GM18951 (cell line): ENCODE data around the gene ARID5B.

Experiments used
- POLR2A ChIP-seq: IDR thresholded peaks from 4 replicates; pipeline ENCODE4 v1.6.1; 2011; ENCODE audit warnings: mild to moderate bottlenecking; ENCODE audit not compliant: insufficient read length, insufficient read depth; ENCODE audit errors: extremely low read depth
- in situ Hi-C: fragments of 300-500 bp; cut with MboI; formaldehyde crosslinking; loops from one replicate; pipeline ENCODE4 v1.12.0; 2022; ENCODE audit warnings: low sequenced_read_pairs, mixed read lengths, inconsistent platforms; ENCODE audit not compliant: unreplicated experiment

ARID5B gene

GRCh38 chr10:61944410-61945147 is 43.1 kb downstream of the ARID5B start:
- in situ Hi-C loops = no loop called here

GRCh38 chr10:61949687-61950086 is 48.2 kb downstream of the ARID5B start:
- in situ Hi-C loops = no loop called here
- TF ChIP-seq POLR2A = no peak

More at GRCh38 chr10:61944410-61945147, 43.1 kb downstream of the ARID5B start:
- no peak for TF ChIP-seq POLR2A

GRCh38 chr10:61950449-61951143 is 49.1 kb downstream of the ARID5B start:
- no peak for TF ChIP-seq POLR2A
- in situ Hi-C loops = no loop called here

- TF ChIP-seq POLR2A = no peak
- in situ Hi-C loops = no loop called here
Measured at GRCh38 chr10:61951144-61951483, 49.6 kb downstream of the ARID5B start.

- no peak for TF ChIP-seq POLR2A
- in situ Hi-C loops = no loop called here
Measured at GRCh38 chr10:61952028-61952674, 50.7 kb downstream of the ARID5B start.

DNA sequence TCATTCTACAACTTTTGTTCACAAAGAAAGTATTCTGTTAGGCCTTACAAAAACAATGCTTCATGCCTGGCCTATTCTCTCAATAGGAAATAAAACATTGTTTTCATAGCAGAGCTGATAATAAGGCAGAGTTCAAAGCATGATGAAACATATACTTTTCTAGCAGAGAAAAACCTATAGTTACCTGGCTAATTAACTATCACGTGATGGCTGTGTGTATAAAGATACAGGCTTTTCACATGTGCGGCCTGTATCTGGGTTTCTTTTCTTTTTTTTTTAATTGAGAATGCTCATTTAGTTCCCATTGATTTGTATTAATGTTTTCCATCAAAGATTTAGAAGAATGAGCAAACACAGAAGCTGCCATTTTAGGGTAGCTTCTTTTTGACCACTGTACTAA is 51.7 kb downstream of the ARID5B start:
- in situ Hi-C loops = no loop called here
- TF ChIP-seq POLR2A = no peak

DNA sequence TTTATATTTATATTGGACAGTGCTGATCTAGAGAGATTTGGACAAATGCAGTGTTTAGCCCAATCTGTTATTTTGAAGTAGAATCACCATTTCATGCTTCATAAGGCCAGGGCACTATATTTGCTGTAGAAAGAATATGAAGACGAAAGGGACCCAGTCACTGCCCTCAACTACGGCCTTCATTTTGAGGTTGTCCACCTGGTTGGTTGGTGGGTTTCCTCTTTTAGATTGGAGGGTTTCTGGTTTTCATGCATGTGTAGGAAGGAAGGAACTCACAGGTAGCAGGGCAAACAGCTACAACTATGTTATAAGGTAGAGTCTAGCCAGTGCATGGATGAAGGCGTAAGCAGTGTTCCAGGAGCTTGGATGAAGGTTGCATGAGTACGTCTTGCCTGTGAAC is 56.3 kb downstream of the ARID5B start:
- TF ChIP-seq POLR2A = no peak
- in situ Hi-C loops = no loop called here

DNA sequence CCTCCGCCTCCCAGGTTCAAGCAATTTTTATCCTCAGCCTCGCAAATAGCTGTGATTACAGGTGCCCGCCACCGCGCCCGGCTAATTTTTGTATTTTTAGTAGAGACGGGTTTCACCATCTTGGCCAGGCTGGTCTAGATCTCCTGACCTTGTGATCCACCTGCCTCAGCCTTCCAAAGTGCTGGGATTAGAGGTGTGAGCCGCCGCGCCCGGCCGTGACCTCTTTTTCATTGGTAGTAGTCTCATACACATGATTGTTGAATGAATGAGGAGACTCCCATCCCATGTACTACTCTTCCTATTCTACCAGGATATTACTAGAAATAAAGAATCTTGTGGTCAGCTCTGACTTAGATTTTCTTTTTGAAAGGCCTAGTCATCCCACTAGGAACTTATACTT is 56.8 kb downstream of the ARID5B start:
- in situ Hi-C loops = no loop called here
- TF ChIP-seq POLR2A = no peak

DNA sequence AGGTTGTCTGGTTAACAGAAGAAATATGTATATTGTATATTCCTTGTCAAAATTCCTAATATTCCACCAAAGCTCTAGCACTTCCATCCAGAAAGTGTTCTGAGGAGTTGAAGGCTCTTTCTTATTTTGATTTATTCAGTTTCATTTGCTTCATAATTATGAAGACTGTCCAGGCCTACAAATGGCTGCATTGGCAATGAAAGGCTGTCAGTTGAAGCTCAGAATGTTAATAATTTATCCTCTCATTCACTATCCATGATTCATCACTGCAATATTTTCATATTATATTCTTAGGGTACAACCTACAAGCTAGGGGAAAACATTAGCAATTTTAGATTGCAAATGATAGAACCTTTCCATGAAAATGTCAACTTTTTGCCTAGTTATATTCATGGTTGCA is 57.3 kb downstream of the ARID5B start:
- no peak for TF ChIP-seq POLR2A
- in situ Hi-C loops = no loop called here

DNA sequence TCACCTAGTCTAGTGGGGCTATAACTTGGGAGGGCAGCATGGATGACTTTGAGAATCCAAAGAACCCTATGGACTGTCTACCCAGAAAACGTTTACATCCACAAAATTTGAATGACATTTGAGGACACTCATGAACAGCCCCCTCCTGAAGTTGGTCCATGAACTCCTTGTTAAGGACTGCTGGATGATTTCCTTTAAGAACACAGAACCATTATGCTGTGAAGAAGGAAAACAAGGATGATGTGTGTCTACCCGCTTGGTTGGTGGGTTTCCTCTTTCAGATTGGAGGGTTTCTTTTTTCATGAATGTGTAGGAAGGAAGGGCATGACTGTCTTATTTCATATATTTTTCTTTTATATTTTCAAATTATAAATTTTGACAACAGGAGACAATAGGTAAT is 58.3 kb downstream of the ARID5B start:
- no peak for TF ChIP-seq POLR2A
- in situ Hi-C loops = loop anchor here (5.0 kb wide), 1 partner anchor 53 kb away; no protein-coding TSS in a partner anchor

DNA sequence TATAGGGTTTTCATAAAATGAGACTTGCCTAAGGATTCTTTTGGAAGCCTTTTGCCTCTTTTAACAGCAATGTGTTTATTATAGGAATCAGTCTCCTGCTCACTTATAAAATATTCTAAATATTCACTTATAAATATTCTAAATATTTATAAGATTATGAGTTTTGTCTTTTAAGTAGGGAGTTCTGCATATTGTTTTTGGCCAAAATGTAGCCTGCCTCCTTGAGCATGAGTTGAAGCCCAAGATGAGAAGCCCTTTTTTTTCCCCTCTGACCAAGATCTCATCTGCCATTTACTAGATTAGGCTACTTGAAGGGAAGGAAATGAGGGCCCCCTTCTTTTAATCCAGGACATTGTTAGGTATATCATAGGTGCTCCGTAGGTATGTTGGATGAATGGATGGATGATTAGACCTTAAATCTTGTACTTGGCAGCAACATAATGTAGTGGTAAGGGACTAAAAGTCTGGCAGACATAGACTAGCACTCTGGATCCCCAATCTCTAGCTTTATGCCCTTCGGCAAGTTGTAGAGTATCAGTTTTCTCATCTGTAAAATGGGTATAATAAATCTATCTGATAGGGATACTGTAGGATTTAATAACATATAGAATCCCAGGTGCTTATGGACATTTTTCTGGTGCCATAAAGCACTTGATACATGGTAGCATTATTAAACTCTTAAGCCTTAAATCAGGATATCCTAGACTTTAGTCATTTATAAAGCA is 59.1 kb downstream of the ARID5B start:
- TF ChIP-seq POLR2A = no peak
- in situ Hi-C loops = loop anchor here (5.0 kb wide), 1 partner anchor 53 kb away; no protein-coding TSS in a partner anchor

DNA sequence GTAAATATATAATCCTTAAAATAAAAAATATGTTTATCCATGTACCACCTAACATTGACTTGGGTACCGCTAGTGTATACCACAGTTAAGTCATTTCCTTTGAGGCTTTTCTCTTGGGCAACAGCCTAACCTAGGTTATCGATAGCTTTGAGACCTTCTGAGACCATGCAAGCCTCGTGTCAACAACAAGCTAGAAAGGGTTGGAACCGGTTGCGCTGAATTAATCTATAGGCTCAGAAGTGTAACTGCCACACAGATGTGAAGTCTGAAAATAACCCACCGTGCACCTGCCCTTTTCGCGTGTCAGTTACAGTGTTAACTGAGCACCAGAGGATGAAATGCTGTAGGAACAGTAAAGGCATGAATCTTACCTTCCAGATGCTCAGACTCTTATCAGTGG is 59.8 kb downstream of the ARID5B start:
- TF ChIP-seq POLR2A = no peak
- in situ Hi-C loops = loop anchor here (5.0 kb wide), 1 partner anchor 54 kb away; no protein-coding TSS in a partner anchor

DNA sequence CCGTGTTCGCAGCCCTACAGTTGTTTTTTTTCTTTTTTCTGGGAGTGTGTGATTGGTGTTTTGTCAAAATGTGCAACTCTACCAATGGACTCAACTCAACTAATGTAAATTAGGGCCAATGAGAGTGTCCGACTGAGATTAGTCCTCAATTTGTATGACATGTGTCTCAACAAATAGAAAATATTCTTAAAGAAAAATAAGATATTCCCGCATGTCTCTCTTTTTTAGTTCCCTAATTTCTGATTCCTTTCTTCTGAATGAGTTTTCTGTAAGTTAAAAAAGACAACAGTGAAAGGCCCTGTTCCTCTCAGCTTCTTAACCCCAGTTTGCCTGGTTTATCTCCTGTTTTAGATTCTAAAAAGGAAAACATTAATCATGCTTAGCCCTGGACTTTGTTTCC is 61.5 kb downstream of the ARID5B start:
- TF ChIP-seq POLR2A = no peak
- in situ Hi-C loops = loop anchor here (5.0 kb wide), 1 partner anchor 56 kb away; no protein-coding TSS in a partner anchor

- no peak for TF ChIP-seq POLR2A
- in situ Hi-C loops = loop anchor here (5.0 kb wide), 1 partner anchor 56 kb away; no protein-coding TSS in a partner anchor
Measured at GRCh38 chr10:61963669-61964058, 62.2 kb downstream of the ARID5B start.
